SIG-M5 treated with dmso at 0.1 percent for 504 hours (cell line): ENCODE results near the gene CWC22.
"Not testable (repeated sequence)": the region's sequence is repeated elsewhere in the genome, so short reads cannot be mapped to it uniquely, and the experiment has no call there.

Source experiments
- DNase-seq: peaks from one replicate; lab custom pipeline; 2025; ENCODE audit not compliant: unreplicated experiment; lab: John Stamatoyannopoulos, UW

CWC22 gene

GRCh38 chr2:179952658-179953057, 54.4 kb downstream of the CWC22 start:
- no peak for DNase-seq

- DNase-seq, result no peak
Measured at GRCh38 chr2:179951680-179952079, 55.4 kb downstream of the CWC22 start.

- DNase-seq, result no peak
Measured at GRCh38 chr2:179950391-179950790, 56.7 kb downstream of the CWC22 start.

GRCh38 chr2:179949438-179949837, 57.7 kb downstream of the CWC22 start:
- no peak for DNase-seq

GRCh38 chr2:179948058-179948457, 59.0 kb downstream of the CWC22 start:
- DNase-seq, result no peak

GRCh38 chr2:179946810-179947615, 60.1 kb downstream of the CWC22 start:
- DNase-seq, result no peak

GRCh38 chr2:179946346-179946745, 60.8 kb downstream of the CWC22 start:
- DNase-seq, result no peak

GRCh38 chr2:179939259-179939658, 67.8 kb downstream of the CWC22 start:
- DNase-seq, result no peak

GRCh38 chr2:179938026-179938425, 69.1 kb downstream of the CWC22 start:
- DNase-seq, result no peak

- DNase-seq, result peak; percentile 14
Measured at GRCh38 chr2:179936654-179937053, 70.4 kb downstream of the CWC22 start.

GRCh38 chr2:179936141-179936540, 71.0 kb downstream of the CWC22 start:
- DNase-seq, result no peak

- no peak for DNase-seq
Measured at GRCh38 chr2:179932786-179933185, 74.3 kb downstream of the CWC22 start.

GRCh38 chr2:179931502-179931901, 75.6 kb downstream of the CWC22 start:
- DNase-seq, result no peak

- not testable (repeated sequence) for DNase-seq
Measured at GRCh38 chr2:179929997-179930396, 77.1 kb downstream of the CWC22 start.

- no peak for DNase-seq
Measured at GRCh38 chr2:179927041-179927440, 80.1 kb downstream of the CWC22 start.

GRCh38 chr2:179925713-179926112, 81.4 kb downstream of the CWC22 start:
- DNase-seq, result no peak

GRCh38 chr2:179917272-179917671, 89.8 kb downstream of the CWC22 start:
- DNase-seq, result no peak

- DNase-seq, result no peak
Measured at GRCh38 chr2:179915395-179915992, 91.6 kb downstream of the CWC22 start.

- DNase-seq, result no peak
Measured at GRCh38 chr2:179913809-179914208, 93.3 kb downstream of the CWC22 start.

- DNase-seq, result no peak
Measured at GRCh38 chr2:179911569-179911968, 95.5 kb downstream of the CWC22 start.

- no peak for DNase-seq
Measured at GRCh38 chr2:179910735-179911113, 96.4 kb downstream of the CWC22 start.

- no peak for DNase-seq
Measured at GRCh38 chr2:179909845-179910734, 97.0 kb downstream of the CWC22 start.
